B cell (primary cell): ENCODE measurements around the gene MX1. TPM values are rescaled to one million over a fixed set of nuclear protein-coding genes. Genes with fewer than 3 reads are reported as not detected.

Experiments used
- ATAC-seq: fragments of 200-7000 bp; cut with Tn5 transposase; one replicate; pipeline ENCODE4 v1.10.0; 2021; ENCODE audit warnings: low read depth, mild to moderate bottlenecking, moderate number of reproducible peaks, moderate library complexity
- CTCF ChIA-PET: fragments of 350-600 bp; sonication (Branson Sonifier 250); formaldehyde crosslinking; loops from one replicate; lab custom pipeline; 2021; ENCODE audit warnings: antibody characterized with exemption, inconsistent platforms; lab: Charles Lee
- POLR2A ChIA-PET: fragments of 350-600 bp; sonication (Branson Sonifier 250); formaldehyde crosslinking; loops from one replicate; lab custom pipeline; 2021; ENCODE audit warnings: antibody characterized with exemption; lab: Charles Lee
- DNase-seq: peaks from one replicate; pipeline ENCODE4 v3.0.0; 2013
- H2AFZ ChIP-seq: 2 replicates; pipeline ENCODE4 v1.6.1; 2012; ENCODE audit warnings: mild to moderate bottlenecking, low read depth, low read length; ENCODE audit not compliant: insufficient read depth, poor library complexity, severe bottlenecking
- H3K27ac ChIP-seq, 2 donors: 1 replicate in 1 of 2; 2 replicates in 1 of 2; pipeline ENCODE4 v1.5.1; 2012 to 2013; ENCODE audit warnings: low read length in 2 of 2, mild to moderate bottlenecking in 2 of 2, moderate library complexity in 1 of 2
- H3K27me3 ChIP-seq, 4 experiments: fragments of 200-600 bp in 1 of 4; sonication (generic) in 1 of 4; replicated peaks in 1 of 4; 1 replicate in 2 of 4; 2 replicates in 2 of 4; pipeline versions ENCODE4 v1.6.1 to v1.7.0; 2013 to 2016; ENCODE audit warnings: low read length in 3 of 4, mild to moderate bottlenecking in 2 of 4, mixed read lengths in 1 of 4, moderate library complexity in 1 of 4; ENCODE audit not compliant: insufficient read depth in 4 of 4, control insufficient read depth in 3 of 4; ENCODE audit errors: control extremely low read depth in 1 of 4
- H3K36me3 ChIP-seq, 2 experiments: replicated peaks in 1 of 2; 1 replicate in 1 of 2; 2 replicates in 1 of 2; pipeline versions ENCODE4 v1.6.1 to v1.7.1; 2013; ENCODE audit warnings: low read length in 1 of 2; ENCODE audit not compliant: insufficient read depth in 2 of 2, control insufficient read depth in 1 of 2; ENCODE audit errors: control extremely low read depth in 1 of 2, extremely low read depth in 1 of 2
- H3K4me1 ChIP-seq, 2 donors: fragments of 200-600 bp in 1 of 2; sonication (generic) in 1 of 2; 1 replicate in 1 of 2; 2 replicates in 1 of 2; pipeline versions ENCODE4 v1.5.1 to v1.6.1; 2013 to 2017; ENCODE audit warnings: low read length in 2 of 2; ENCODE audit not compliant: control insufficient read depth in 2 of 2, insufficient read depth in 2 of 2
- H3K4me2 ChIP-seq: replicated peaks from 2 replicates; pipeline ENCODE3; 2012; ENCODE audit warnings: mild to moderate bottlenecking, low read depth, low read length; ENCODE audit not compliant: poor library complexity, severe bottlenecking
- H3K4me3 ChIP-seq, 5 experiments: fragments of 200-600 bp in 1 of 5; sonication (generic) in 1 of 5; 1 replicate in 3 of 5; 2 replicates in 2 of 5; pipeline versions ENCODE4 v1.5.1 to v1.7.0; 2011 to 2016; ENCODE audit warnings: low read length in 4 of 5, mild to moderate bottlenecking in 4 of 5, low read depth in 2 of 5, control low read depth in 1 of 5, moderate library complexity in 1 of 5; ENCODE audit not compliant: insufficient read depth in 1 of 5; ENCODE audit errors: control extremely low read depth in 1 of 5, extremely low read depth in 1 of 5
- H3K79me2 ChIP-seq: fragments of 200-600 bp; sonication (generic); one replicate; pipeline ENCODE4 v1.6.0; 2016; ENCODE audit warnings: low read length; ENCODE audit not compliant: control insufficient read depth, insufficient read depth
- H3K9ac ChIP-seq: fragments of 200-600 bp; sonication (generic); 2 replicates; pipeline ENCODE4 v1.6.1; 2017; ENCODE audit warnings: mild to moderate bottlenecking, low read length, moderate library complexity
- H3K9me3 ChIP-seq, 3 donors: one replicate each; pipeline versions ENCODE4 v1.6.1 to v1.7.1; 2013; ENCODE audit warnings: low read length in 2 of 3; ENCODE audit not compliant: control insufficient read depth in 2 of 3, insufficient read depth in 1 of 3; ENCODE audit errors: control extremely low read depth in 1 of 3
- H4K20me1 ChIP-seq: 2 replicates; pipeline ENCODE4 v1.6.0; 2012; ENCODE audit warnings: mild to moderate bottlenecking, low read length; ENCODE audit not compliant: insufficient read depth, control insufficient read depth, poor library complexity, severe bottlenecking
- H3K27ac Mint-ChIP-seq: one replicate; pipeline ENCODE4 v1.8.0; 2021; ENCODE audit warnings: mixed read lengths
- H3K27me3 Mint-ChIP-seq: one replicate; pipeline ENCODE4 v1.8.0; 2021; ENCODE audit warnings: mixed read lengths
- H3K4me1 Mint-ChIP-seq: one replicate; pipeline ENCODE4 v1.8.0; 2021; ENCODE audit warnings: mixed read lengths
- H3K4me3 Mint-ChIP-seq: one replicate; pipeline ENCODE4 v1.8.0; 2021; ENCODE audit warnings: mixed read lengths
- H3K9me3 Mint-ChIP-seq: one replicate; pipeline ENCODE4 v1.8.0; 2022; ENCODE audit warnings: mixed read lengths; ENCODE audit not compliant: insufficient read depth
- CTCF ChIP-seq: fragments of 200-600 bp; IDR thresholded peaks from one replicate; pipeline ENCODE4 v1.8.0; 2022; ENCODE audit warnings: antibody characterized with exemption, mild to moderate bottlenecking
- EZH2 ChIP-seq: IDR thresholded peaks from 2 replicates; pipeline ENCODE4 v1.6.1; 2012; ENCODE audit warnings: borderline replicate concordance, low read depth, mild to moderate bottlenecking, moderate library complexity, low read length; ENCODE audit not compliant: insufficient read depth, poor library complexity, severe bottlenecking
- whole genome bisulfite sequencing: methylation state at CpG from one replicate; pipeline ENCODE4 v1.1.5; 2013; ENCODE audit warnings: missing lambda C conversion rate; ENCODE audit not compliant: insufficient coverage; 5-methylcytosine and 5-hydroxymethylcytosine counted together
- intact Hi-C: fragments of 100-400 bp; cut with micrococcal nuclease; formaldehyde crosslinking; loops from one replicate; pipeline ENCODE4 v1.10.0; 2022
- polyA plus RNA-seq: library from polyadenylated mRNA; depleted of rRNA; stranded (reverse); fragments of >200 nt; gene quantifications from 2 replicates; pipeline ENCODE4 v1.2.3, GENCODE V29; 2012
- total RNA-seq, 2 donors: library from RNA; stranded (reverse); fragments of 120-200 nt in 1 of 2; gene quantifications; 1 replicate in 1 of 2; 2 replicates in 1 of 2; pipeline versions ENCODE4 v1.2.3 to v1.2.4, GENCODE V29; 2013 to 2022

MX1 gene
- total and polyA plus RNA-seq, 2 donors (not counting 1 experiment from before 2014, with no cell fraction given) = 57.6 to 62.9 TPM

- no peak overlapping the region for H3K27ac ChIP-seq
- CTCF ChIA-PET = no interaction called here
- Mint-ChIP-seq H3K4me1 (no peaks in the 10 kb centered on the region), H3K4me3 (no peak overlapping the region), H3K27me3 (no peaks in the 10 kb centered on the region), H3K9me3 (no peaks in the 10 kb centered on the region), H3K27ac (no peak overlapping the region)
- H3K27me3 ChIP-seq = no peaks in the 10 kb centered on the region
- no peak overlapping the region for H3K4me3 ChIP-seq
- no peak overlapping the region for H2AFZ ChIP-seq
- H3K9me3 ChIP-seq = no peaks in the 10 kb centered on the region
- no peaks in the 10 kb centered on the region for H3K4me1 ChIP-seq
- peaks cover 0 to 42% of the 10 kb centered on the region in 2 experiments for H3K36me3 ChIP-seq
- H3K4me2 ChIP-seq = no peak overlapping the region
- WGBS = 96% methylated on average over 8 of the region's 8 CpGs
- TF ChIP-seq CTCF = no peak
- no peak for TF ChIP-seq EZH2
- POLR2A ChIA-PET = no interaction called here
- ATAC-seq (no peak), DNase-seq (no peak)
- no peaks in the 10 kb centered on the region for H4K20me1 ChIP-seq
- no peak overlapping the region for H3K9ac ChIP-seq
- intact Hi-C loops = no loop called here
- no peaks in the 10 kb centered on the region for H3K79me2 ChIP-seq
Observed at GRCh38 chr21:41387824-41388223, 38.2 kb upstream of the MX1 start.

GRCh38 chr21:41388259-41388658, 37.8 kb upstream of the MX1 start:
- ChIA-PET CTCF (no interaction called here), POLR2A (no interaction called here)
- Histone ChIP-seq H3K4me3 (no peak overlapping the region), H3K27me3 (no peaks in the 10 kb centered on the region), H3K36me3 (peaks cover 0 to 41% of the 10 kb centered on the region in 2 experiments), H3K27ac (no peak overlapping the region), H3K9ac (no peak overlapping the region), H3K4me1 (no peaks in the 10 kb centered on the region), H3K9me3 (no peaks in the 10 kb centered on the region), H3K79me2 (no peaks in the 10 kb centered on the region), H4K20me1 (no peaks in the 10 kb centered on the region), H3K4me2 (no peak overlapping the region), H2AFZ (no peak overlapping the region)
- 96% methylated on average over 14 of the region's 14 CpGs for WGBS
- Mint-ChIP-seq H3K27ac (no peak overlapping the region), H3K27me3 (no peaks in the 10 kb centered on the region), H3K9me3 (no peaks in the 10 kb centered on the region), H3K4me3 (no peak overlapping the region), H3K4me1 (no peaks in the 10 kb centered on the region)
- TF ChIP-seq EZH2 (no peak), CTCF (no peak)
- ATAC-seq = no peak
- intact Hi-C loops = no loop called here
- DNase-seq = no peak
